Measurements from ENCODE around the gene KIAA0319L. TPM values are rescaled to one million over a fixed set of nuclear protein-coding genes. Genes with fewer than 3 reads are reported as not detected.

KIAA0319L gene
- total and polyA plus RNA-seq, 2 experiments from 2014 or later = 16.6 to 28.3 TPM

DNA sequence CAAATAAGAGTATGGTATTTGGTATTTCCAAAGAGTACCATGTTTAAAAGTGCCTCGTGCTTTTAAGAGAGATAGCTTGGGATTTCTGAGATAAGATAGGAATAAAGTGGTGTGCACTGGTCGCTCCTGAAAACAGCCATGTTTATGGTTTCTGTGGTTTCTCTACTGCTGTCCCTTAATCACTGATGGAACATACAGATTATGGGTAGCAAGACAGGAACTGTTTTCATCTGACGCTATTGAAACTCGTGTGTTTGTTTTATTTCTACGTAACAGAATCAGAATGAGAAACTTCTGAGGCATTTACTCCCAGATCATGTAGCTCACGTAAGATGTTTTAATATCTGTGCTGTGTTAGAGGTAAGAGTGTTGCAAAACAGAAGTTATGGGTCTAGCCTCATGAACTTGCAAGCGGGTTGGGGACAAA, 126.0 kb downstream of the KIAA0319L start:
- H3K9ac ChIP-seq = no peak overlapping the region
- no peaks in the 10 kb centered on the region for H4K20me1 ChIP-seq (ENCODE audit: insufficient read depth)
- DNase-seq = no peak
- no peaks in the 10 kb centered on the region for H3K27me3 ChIP-seq (replicated peaks; ENCODE audit: insufficient read depth)
- no peaks in the 10 kb centered on the region for H3F3A ChIP-seq (ENCODE audit: insufficient read depth)
- no peaks in the 10 kb centered on the region for H3K4me1 ChIP-seq (ENCODE audit: insufficient read depth)
- in situ Hi-C loops (cut with MboI) = no loop called here
- H3K79me2 ChIP-seq (ENCODE audit: insufficient read depth) = no peaks in the 10 kb centered on the region
- H3K36me3 ChIP-seq (ENCODE audit: low read depth) = peaks cover 6% of the 10 kb centered on the region; the same call in 1 of the 2 replicates
- no peak overlapping the region for H3K27ac ChIP-seq
- H2AFZ ChIP-seq = no peak overlapping the region
- H3K9me3 ChIP-seq (ENCODE audit: low read depth) = no peaks in the 10 kb centered on the region
- 98 to 99% methylated on average over 7 of the region's 7 CpGs for WGBS, 2 experiments (ENCODE audit: low coverage in 1 of 2, low lambda C conversion rate in 2 of 2, missing lambda C conversion rate in 2 of 2)
- no peak overlapping the region for H3K4me3 ChIP-seq
- no peak overlapping the region for H3K4me2 ChIP-seq (ENCODE audit: unreplicated experiment)
- H3K9me2 ChIP-seq (ENCODE audit: insufficient read depth) = no peaks in the 10 kb centered on the region
- TF ChIP-seq EZH2 (IDR thresholded peaks at IDR 0.05; ENCODE audit: insufficient read depth, poor library complexity, severe bottlenecking) (no peak), EZH2phosphoT487 (IDR thresholded peaks at IDR 0.05; ENCODE audit: insufficient read depth, low read depth) (no peak)

DNA sequence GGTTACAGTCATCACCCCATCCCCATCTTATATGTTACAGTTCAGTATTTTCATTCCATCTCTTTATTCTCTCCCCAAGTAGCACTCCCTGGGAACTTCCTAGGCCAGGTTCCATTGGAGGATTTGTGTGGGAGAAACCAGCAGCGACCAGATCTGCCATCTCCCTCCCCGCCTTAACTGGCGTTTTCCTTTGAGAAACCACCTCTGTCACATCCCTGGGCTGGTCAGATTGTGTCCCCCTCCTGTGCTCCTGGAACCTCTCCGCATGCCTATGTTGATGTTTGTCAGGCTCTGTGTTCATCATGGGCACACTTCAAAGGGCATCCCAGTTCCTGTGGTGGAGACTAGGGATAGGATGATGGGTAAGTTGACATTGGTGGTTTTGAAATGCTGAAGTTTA, 126.4 kb downstream of the KIAA0319L start:
- Histone ChIP-seq H4K20me1 (ENCODE audit: insufficient read depth) (no peaks in the 10 kb centered on the region), H3K9ac (no peak overlapping the region), H2AFZ (no peak overlapping the region), H3K79me2 (ENCODE audit: insufficient read depth) (no peaks in the 10 kb centered on the region), H3K9me3 (ENCODE audit: low read depth) (no peaks in the 10 kb centered on the region), H3K4me3 (no peak overlapping the region), H3K27ac (no peak overlapping the region), H3K9me2 (ENCODE audit: insufficient read depth) (no peaks in the 10 kb centered on the region), H3K36me3 (ENCODE audit: low read depth) (peaks cover 6% of the 10 kb centered on the region; the same call in 1 of the 2 replicates), H3K27me3 (replicated peaks; ENCODE audit: insufficient read depth) (no peaks in the 10 kb centered on the region), H3K4me1 (ENCODE audit: insufficient read depth) (no peaks in the 10 kb centered on the region), H3F3A (ENCODE audit: insufficient read depth) (no peaks in the 10 kb centered on the region), H3K4me2 (ENCODE audit: unreplicated experiment) (no peak overlapping the region)
- in situ Hi-C loops (cut with MboI) = no loop called here
- WGBS, 2 experiments (ENCODE audit: low coverage in 1 of 2, low lambda C conversion rate in 2 of 2, missing lambda C conversion rate in 2 of 2) = 96 to 98% methylated on average over 4 of the region's 4 CpGs
- no peak for TF ChIP-seq EZH2phosphoT487 (IDR thresholded peaks at IDR 0.05; ENCODE audit: insufficient read depth, low read depth)
- no peak for TF ChIP-seq EZH2 (IDR thresholded peaks at IDR 0.05; ENCODE audit: insufficient read depth, poor library complexity, severe bottlenecking)
- no peak for DNase-seq

DNA sequence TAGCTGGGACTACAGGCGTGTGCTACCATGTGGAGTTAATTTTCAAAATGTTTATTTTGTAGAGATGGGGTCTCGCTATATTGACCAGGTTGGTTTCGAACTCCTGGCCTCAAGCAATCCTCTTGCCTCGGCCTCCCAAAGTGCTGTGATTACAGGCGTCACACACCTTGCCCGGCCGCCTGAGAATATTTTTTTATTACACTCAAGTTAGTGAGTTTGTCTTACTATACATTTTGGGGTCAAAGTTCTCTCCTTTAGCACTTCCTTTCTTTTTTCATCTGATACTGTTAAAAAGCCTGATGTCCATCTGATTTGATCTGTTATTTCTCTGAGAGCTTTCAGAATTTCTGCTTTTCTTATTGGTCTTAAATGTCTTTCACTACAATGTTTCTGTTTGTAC, 128.8 kb downstream of the KIAA0319L start:
- no peak for DNase-seq
- in situ Hi-C loops (cut with MboI) = no loop called here

DNA sequence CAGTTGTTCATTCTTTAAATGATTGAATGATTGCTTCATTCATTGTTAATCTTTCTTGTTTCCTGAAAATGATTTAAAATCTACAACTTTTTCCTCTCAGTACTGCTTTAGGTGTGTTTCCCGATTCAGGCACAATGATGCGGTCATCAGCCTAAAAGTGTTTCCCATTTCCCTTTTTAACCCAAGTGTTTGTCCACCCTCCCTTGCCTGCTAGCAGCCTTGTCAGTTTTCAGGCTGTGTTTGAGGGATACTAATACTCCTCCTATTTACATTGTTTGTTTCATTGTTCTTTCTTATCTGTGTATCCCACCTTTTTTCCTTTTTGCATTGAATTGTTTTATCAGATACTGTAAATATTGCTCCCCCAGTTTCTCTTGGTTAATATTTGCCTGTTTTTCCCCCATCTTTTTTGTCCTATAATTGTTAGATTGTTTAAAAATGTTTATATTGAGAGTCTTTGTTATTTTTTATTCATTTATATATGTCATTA, 131.1 kb downstream of the KIAA0319L start:
- WGBS, 2 experiments (ENCODE audit: low coverage in 1 of 2, low lambda C conversion rate in 2 of 2, missing lambda C conversion rate in 2 of 2) = 98 to 100% methylated on average over 2 of the region's 2 CpGs
- no peak for DNase-seq
- Histone ChIP-seq H3K79me2 (ENCODE audit: insufficient read depth) (no peaks in the 10 kb centered on the region), H3K4me3 (no peak overlapping the region), H3K9me3 (ENCODE audit: low read depth) (no peaks in the 10 kb centered on the region), H3K4me2 (ENCODE audit: unreplicated experiment) (no peak overlapping the region), H4K20me1 (ENCODE audit: insufficient read depth) (no peaks in the 10 kb centered on the region), H3K27me3 (replicated peaks; ENCODE audit: insufficient read depth) (no peaks in the 10 kb centered on the region), H2AFZ (no peak overlapping the region), H3K4me1 (ENCODE audit: insufficient read depth) (no peaks in the 10 kb centered on the region), H3K27ac (no peak overlapping the region), H3K36me3 (ENCODE audit: low read depth) (peaks cover 16% of the 10 kb centered on the region), H3K9me2 (ENCODE audit: insufficient read depth) (no peaks in the 10 kb centered on the region), H3F3A (ENCODE audit: insufficient read depth) (no peaks in the 10 kb centered on the region), H3K9ac (no peak overlapping the region)
- in situ Hi-C loops (cut with MboI) = no loop called here
- TF ChIP-seq EZH2phosphoT487 (IDR thresholded peaks at IDR 0.05; ENCODE audit: insufficient read depth, low read depth) (no peak), EZH2 (IDR thresholded peaks at IDR 0.05; ENCODE audit: insufficient read depth, poor library complexity, severe bottlenecking) (no peak)

More for the DNA sequence above, 128.8 kb downstream of the KIAA0319L start:
- Histone ChIP-seq H4K20me1 (ENCODE audit: insufficient read depth) (no peaks in the 10 kb centered on the region), H3K9ac (no peak overlapping the region), H3K9me2 (ENCODE audit: insufficient read depth) (no peaks in the 10 kb centered on the region), H3K36me3 (ENCODE audit: low read depth) (peaks cover 10% of the 10 kb centered on the region; the same call in 1 of the 2 replicates), H3K27me3 (replicated peaks; ENCODE audit: insufficient read depth) (no peaks in the 10 kb centered on the region), H3K4me1 (ENCODE audit: insufficient read depth) (no peaks in the 10 kb centered on the region), H3K27ac (no peak overlapping the region), H2AFZ (no peak overlapping the region), H3F3A (ENCODE audit: insufficient read depth) (no peaks in the 10 kb centered on the region), H3K4me2 (ENCODE audit: unreplicated experiment) (no peak overlapping the region), H3K79me2 (ENCODE audit: insufficient read depth) (no peaks in the 10 kb centered on the region), H3K9me3 (ENCODE audit: low read depth) (no peaks in the 10 kb centered on the region), H3K4me3 (no peak overlapping the region)
- no peak for TF ChIP-seq EZH2phosphoT487 (IDR thresholded peaks at IDR 0.05; ENCODE audit: insufficient read depth, low read depth)
- TF ChIP-seq EZH2 (IDR thresholded peaks at IDR 0.05; ENCODE audit: insufficient read depth, poor library complexity, severe bottlenecking) = no peak
- WGBS, 2 experiments (ENCODE audit: low coverage in 1 of 2, low lambda C conversion rate in 2 of 2, missing lambda C conversion rate in 2 of 2) = 93 to 95% methylated on average over 7 of the region's 7 CpGs

DNA sequence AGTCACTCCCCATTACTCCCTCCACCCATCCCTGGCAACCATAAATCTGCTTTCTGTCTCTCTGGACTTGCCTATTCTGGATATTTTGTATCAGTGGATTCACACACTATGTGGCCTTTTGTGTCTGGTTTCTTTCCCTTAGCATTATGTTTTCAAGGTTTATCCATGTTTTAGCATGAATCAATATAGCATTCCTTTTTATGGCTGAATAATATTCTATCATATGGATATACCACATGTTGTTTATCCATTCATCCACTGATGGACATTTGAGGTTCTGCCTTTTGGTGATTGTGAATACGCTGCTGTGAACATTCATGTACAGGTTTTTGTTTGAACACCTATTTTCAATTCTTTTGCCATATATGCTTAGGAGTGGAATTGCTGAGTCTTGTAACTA, 148.3 kb downstream of the KIAA0319L start:
- WGBS, 2 experiments (ENCODE audit: low coverage in 1 of 2, low lambda C conversion rate in 2 of 2, missing lambda C conversion rate in 2 of 2) = 91 to 100% methylated on average over 1 of the region's 1 CpG
- H3K4me2 ChIP-seq (ENCODE audit: unreplicated experiment) = no peak overlapping the region
- no peaks in the 10 kb centered on the region for H3K27me3 ChIP-seq (replicated peaks; ENCODE audit: insufficient read depth)
- H3K9ac ChIP-seq = no peak overlapping the region
- H3K36me3 ChIP-seq (ENCODE audit: low read depth) = peaks cover 34% of the 10 kb centered on the region
- no peaks in the 10 kb centered on the region for H4K20me1 ChIP-seq (ENCODE audit: insufficient read depth)
- DNase-seq = no peak
- H3K27ac ChIP-seq = no peak overlapping the region
- in situ Hi-C loops (cut with MboI) = no loop called here
- H3K4me1 ChIP-seq (ENCODE audit: insufficient read depth) = no peaks in the 10 kb centered on the region
- H3K9me2 ChIP-seq (ENCODE audit: insufficient read depth) = no peaks in the 10 kb centered on the region
- no peaks in the 10 kb centered on the region for H3K9me3 ChIP-seq (ENCODE audit: low read depth)
- H3K4me3 ChIP-seq = no peak overlapping the region
- no peak for TF ChIP-seq EZH2 (IDR thresholded peaks at IDR 0.05; ENCODE audit: insufficient read depth, poor library complexity, severe bottlenecking)
- TF ChIP-seq EZH2phosphoT487 (IDR thresholded peaks at IDR 0.05; ENCODE audit: insufficient read depth, low read depth) = no peak
- H2AFZ ChIP-seq = no peak overlapping the region
- no peaks in the 10 kb centered on the region for H3F3A ChIP-seq (ENCODE audit: insufficient read depth)
- H3K79me2 ChIP-seq (ENCODE audit: insufficient read depth) = no peaks in the 10 kb centered on the region
